H1 (cell line): ENCODE results near the gene CGGBP1. TPM values are rescaled to one million over a fixed set of nuclear protein-coding genes. Genes with fewer than 3 reads are reported as not detected.
"Not testable (repeated sequence)": the region's sequence is repeated elsewhere in the genome, so short reads cannot be mapped to it uniquely, and the experiment has no call there.

Source experiments
- CTCF ChIA-PET: fragments of 300-600 bp; sonication (Branson Sonifier 250); formaldehyde crosslinking; loops from one replicate; lab custom pipeline; 2021; ENCODE audit not compliant: partially characterized antibody; lab: Charles Lee
- POLR2A ChIA-PET: fragments of 300-600 bp; sonication (Branson Sonifier 250); formaldehyde crosslinking; loops from one replicate; lab custom pipeline; 2021; ENCODE audit warnings: inconsistent platforms; ENCODE audit not compliant: partially characterized antibody; lab: Charles Lee
- DNase-seq, 2 experiments: peaks; one replicate each; pipeline versions ENCODE4 v3.0.0 to v3.0.0-alpha.2; 2010 to 2022; ENCODE audit warnings: low spot score in 2 of 2, low read depth in 1 of 2, mixed read lengths in 1 of 2
- FAIRE-seq: peaks from 2 replicates; lab custom pipeline; 2011; peaks lifted over from hg19 to GRCh38; lab: Jason Lieb, UNC
- H2AFZ ChIP-seq: 2 replicates; pipeline ENCODE4 v1.8.1; 2012; ENCODE audit warnings: low read length, inconsistent platforms
- H2AK5ac ChIP-seq: 2 replicates; pipeline ENCODE4 v1.6.1; 2013; ENCODE audit warnings: low read depth, low read length
- H2BK120ac ChIP-seq: replicated peaks from 2 replicates; pipeline ENCODE3; 2013; ENCODE audit warnings: low read depth, low read length, inconsistent platforms
- H2BK12ac ChIP-seq: 2 replicates; pipeline ENCODE4 v1.6.1; 2013; ENCODE audit warnings: low read depth, low read length
- H2BK15ac ChIP-seq: 2 replicates; pipeline ENCODE4 v1.6.1; 2013; ENCODE audit warnings: low read length
- H2BK20ac ChIP-seq: 2 replicates; pipeline ENCODE4 v1.6.1; 2013; ENCODE audit warnings: low read length
- H2BK5ac ChIP-seq: 2 replicates; pipeline ENCODE4 v1.6.1; 2013; ENCODE audit warnings: low read depth, low read length
- H3K14ac ChIP-seq: 2 replicates; pipeline ENCODE4 v1.6.1; 2013; ENCODE audit warnings: inconsistent platforms; ENCODE audit not compliant: insufficient read length
- H3K18ac ChIP-seq: 2 replicates; pipeline ENCODE4 v1.6.1; 2013; ENCODE audit warnings: low read length; ENCODE audit errors: extremely low read depth
- H3K23ac ChIP-seq: 2 replicates; pipeline ENCODE4 v1.6.1; 2013; ENCODE audit warnings: inconsistent platforms; ENCODE audit not compliant: insufficient read length
- H3K23me2 ChIP-seq: 2 replicates; pipeline ENCODE4 v1.6.1; 2013; ENCODE audit warnings: low read depth, low read length
- H3K27ac ChIP-seq: 2 replicates; pipeline ENCODE4 v1.6.1; 2011; ENCODE audit warnings: low read depth, low read length, inconsistent platforms
- H3K27me3 ChIP-seq, 4 experiments: replicated peaks in 1 of 4; 1 replicate in 1 of 4; 2 replicates in 3 of 4; pipeline versions ENCODE4 v1.6.1 to v1.8.1; 2011 to 2013; ENCODE audit warnings: low read length in 3 of 4, mild to moderate bottlenecking in 3 of 4, inconsistent platforms in 2 of 4, mixed read lengths in 2 of 4, moderate library complexity in 1 of 4; ENCODE audit not compliant: control insufficient read depth in 3 of 4, insufficient read depth in 3 of 4; ENCODE audit errors: extremely low read depth in 1 of 4
- H3K36me3 ChIP-seq, 4 experiments: 2 replicates each; pipeline versions ENCODE4 v1.6.1 to v1.8.1; 2011 to 2013; ENCODE audit warnings: mild to moderate bottlenecking in 4 of 4, low read length in 3 of 4, moderate library complexity in 2 of 4, control low read depth in 1 of 4, inconsistent platforms in 1 of 4; ENCODE audit not compliant: insufficient read depth in 4 of 4, control insufficient read depth in 2 of 4
- H3K4ac ChIP-seq: replicated peaks from 2 replicates; pipeline ENCODE3; 2013; ENCODE audit warnings: low read length, low read depth, mixed read lengths, inconsistent platforms; ENCODE audit not compliant: insufficient read length
- H3K4me1 ChIP-seq, 4 experiments: replicated peaks in 1 of 4; 1 replicate in 1 of 4; 2 replicates in 3 of 4; pipeline versions ENCODE4 v1.6.1 to v1.8.1; 2011 to 2013; ENCODE audit warnings: low read length in 3 of 4, inconsistent platforms in 2 of 4, mixed read lengths in 1 of 4; ENCODE audit not compliant: insufficient read depth in 4 of 4, control insufficient read depth in 3 of 4
- H3K4me2 ChIP-seq, 2 experiments: 2 replicates each; pipeline versions ENCODE4 v1.6.1 to v1.8.1; 2011 to 2013; ENCODE audit warnings: low read depth in 2 of 2, low read length in 2 of 2, control low read depth in 1 of 2, inconsistent platforms in 1 of 2, mild to moderate bottlenecking in 1 of 2; ENCODE audit not compliant: insufficient read depth in 1 of 2
- H3K4me3 ChIP-seq, 4 experiments: fragments of 200-600, 300-600 bp in 1 of 4; sonication (generic), shearing (Covaris generic), sonication (Bioruptor Twin) in 1 of 4; 2 replicates each; pipeline versions ENCODE4 v1.5.1 to v1.8.1; 2011 to 2016; ENCODE audit warnings: low read length in 4 of 4, low read depth in 3 of 4, control low read depth in 2 of 4, inconsistent platforms in 2 of 4, mild to moderate bottlenecking in 2 of 4, mixed read lengths in 1 of 4, moderate library complexity in 1 of 4; ENCODE audit not compliant: insufficient read depth in 2 of 4; ENCODE audit errors: extremely low read depth in 1 of 4
- H3K56ac ChIP-seq: replicated peaks from 2 replicates; pipeline ENCODE3; 2013; ENCODE audit warnings: low read depth, mild to moderate bottlenecking, mixed read lengths, low read length, inconsistent platforms; ENCODE audit not compliant: insufficient read length
- H3K79me1 ChIP-seq: 2 replicates; pipeline ENCODE4 v1.6.1; 2013; ENCODE audit warnings: low read depth, low read length, control low read depth
- H3K79me2 ChIP-seq, 2 experiments: 2 replicates each; pipeline versions ENCODE4 v1.6.1 to v1.8.1; 2012 to 2013; ENCODE audit warnings: low read length in 2 of 2, mild to moderate bottlenecking in 2 of 2, inconsistent platforms in 1 of 2; ENCODE audit not compliant: insufficient read depth in 2 of 2, control insufficient read depth in 1 of 2
- H3K9ac ChIP-seq, 4 experiments: replicated peaks in 1 of 4; 1 replicate in 1 of 4; 2 replicates in 3 of 4; pipeline versions ENCODE4 v1.6.1 to v1.8.1; 2011 to 2013; ENCODE audit warnings: low read depth in 3 of 4, low read length in 3 of 4, control low read depth in 2 of 4, mild to moderate bottlenecking in 2 of 4, moderate library complexity in 2 of 4, inconsistent platforms in 1 of 4; ENCODE audit errors: extremely low read depth in 1 of 4
- H3K9me3 ChIP-seq, 2 experiments: 2 replicates each; pipeline versions ENCODE4 v1.6.1 to v1.8.1; 2012 to 2013; ENCODE audit warnings: mild to moderate bottlenecking in 2 of 2, moderate library complexity in 2 of 2, control low read depth in 1 of 2, inconsistent platforms in 1 of 2, low read depth in 1 of 2, low read length in 1 of 2, mixed read lengths in 1 of 2; ENCODE audit not compliant: insufficient read depth in 2 of 2
- H4K20me1 ChIP-seq, 2 experiments: replicated peaks in 1 of 2; 2 replicates each; pipeline versions ENCODE3 to v1.8.1; 2011 to 2013; ENCODE audit warnings: inconsistent platforms in 2 of 2, low read length in 2 of 2, mild to moderate bottlenecking in 1 of 2; ENCODE audit not compliant: insufficient read depth in 2 of 2, control insufficient read depth in 1 of 2
- H4K5ac ChIP-seq: 2 replicates; pipeline ENCODE4 v1.6.1; 2013; ENCODE audit warnings: low read length, low read depth, mixed read lengths, inconsistent platforms; ENCODE audit not compliant: insufficient read length
- H4K8ac ChIP-seq: 2 replicates; pipeline ENCODE4 v1.8.0; 2013; ENCODE audit warnings: mild to moderate bottlenecking, moderate library complexity, low read length, inconsistent platforms; ENCODE audit not compliant: insufficient read depth; ENCODE audit errors: extremely low read depth
- H4K91ac ChIP-seq: replicated peaks from 2 replicates; pipeline ENCODE3; 2013; ENCODE audit warnings: low read length, mixed read lengths, inconsistent platforms; ENCODE audit not compliant: insufficient read length
- BCL11A ChIP-seq, 2 experiments: IDR thresholded peaks; one replicate each; pipeline ENCODE4 v1.6.1; 2011; ENCODE audit warnings: low read depth in 2 of 2, low read length in 2 of 2, mild to moderate bottlenecking in 2 of 2
- WGBS, 2 experiments: shearing (Covaris generic) in 1 of 2; methylation state at CpG; one replicate each; pipeline versions ENCODE4 v1.1.6 to v1.1.7; 2013 to 2015; ENCODE audit warnings: low lambda C conversion rate in 2 of 2, mixed read lengths in 2 of 2, inconsistent platforms in 1 of 2, low coverage in 1 of 2, missing lambda C conversion rate in 1 of 2; ENCODE audit not compliant: insufficient replicate concordance in 2 of 2, insufficient coverage in 1 of 2, insufficient read length in 1 of 2; ENCODE audit errors: extremely low coverage in 1 of 2, missing lambda C conversion rate in 1 of 2; 5-methylcytosine and 5-hydroxymethylcytosine counted together
- polyA plus RNA-seq, 7 experiments: library from polyadenylated mRNA; depleted of rRNA in 3 of 7; stranded (reverse) in 5 of 7; unstranded in 2 of 7; fragments of >200 nt in 5 of 7; fragments of 200-250 nt in 2 of 7; gene quantifications; 1 replicate in 5 of 7; 2 replicates in 1 of 7; 4 replicates in 1 of 7; pipeline versions ENCODE4 v1.2.1 to v1.2.3, GENCODE V29; 2011 to 2013; ENCODE audit warnings: missing spikeins in 2 of 7, mixed read lengths in 2 of 7
- total RNA-seq: library from RNA; stranded (reverse); fragmentation: NEBNext Ultra II Directional; extraction: Animal tissue kit (Norgen Biotek cat#: 25700); gene quantifications from 2 replicates; pipeline ENCODE4 v1.2.1, GENCODE V29; 2021

The CGGBP1 gene
- total and polyA plus RNA-seq, 2 of the 8 experiments (the other 6 are each of a cell fraction or from before 2014, with no cell fraction given) = 22.9 to 61.4 TPM

DNA sequence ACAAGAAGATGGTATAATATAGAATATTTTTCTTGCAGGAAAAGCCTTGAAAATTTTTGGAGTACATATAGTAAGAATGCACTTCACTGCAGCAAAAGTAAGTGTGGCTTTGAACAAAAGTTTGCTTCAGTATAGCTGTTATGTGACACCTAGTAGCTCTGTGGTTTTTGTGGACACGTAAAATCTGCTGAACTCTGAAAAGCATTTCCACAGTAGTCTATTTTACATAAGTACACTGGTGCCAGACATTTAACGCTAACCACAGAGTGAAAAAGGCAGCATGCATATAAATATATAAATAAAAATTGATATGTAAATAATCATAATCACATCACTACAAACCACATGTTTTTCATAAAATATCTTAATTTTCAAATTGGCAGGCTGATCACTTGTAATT lies 39.8 kb downstream of the CGGBP1 start (continued):
- TF ChIP-seq BCL11A (IDR thresholded peaks at IDR 0.05; ENCODE audit: low read depth in 2 of 2, low read length in 2 of 2) = no peak

DNA sequence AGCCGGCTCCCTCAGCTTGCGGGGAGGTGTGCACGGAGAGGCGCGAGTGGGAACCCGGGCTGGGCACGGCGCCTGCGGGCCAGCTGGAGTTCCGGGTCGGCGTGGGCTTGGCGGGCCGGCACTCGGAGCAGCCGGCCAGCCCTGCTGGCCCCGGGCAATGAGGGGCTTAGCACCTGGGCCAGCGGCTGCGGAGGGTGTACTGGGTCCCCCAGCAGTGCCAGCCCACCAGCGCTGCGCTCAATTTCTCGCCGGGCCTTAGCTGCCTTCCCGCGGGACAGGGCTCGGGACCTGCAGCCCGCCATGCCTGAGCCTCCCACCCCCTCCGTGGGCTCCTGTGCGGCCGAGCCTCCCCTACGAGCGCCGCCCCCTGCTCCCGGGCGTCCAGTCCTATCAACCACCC lies 43.1 kb downstream of the CGGBP1 start:
- 93% methylated on average over 11 of the region's 35 CpGs; no CpG with 5 or more reads in 1 of the 2 experiments for WGBS, 2 experiments
- H3K23me2 ChIP-seq, H4K5ac ChIP-seq, H2BK15ac ChIP-seq, H4K20me1 ChIP-seq, H2BK20ac ChIP-seq, H3K27ac ChIP-seq, H4K91ac ChIP-seq, H3K56ac ChIP-seq, H2BK120ac ChIP-seq, H2BK5ac ChIP-seq, H3K18ac ChIP-seq, DNase-seq, H2AFZ ChIP-seq, H3K4me2 ChIP-seq, H3K79me1 ChIP-seq, H3K36me3 ChIP-seq, POLR2A ChIA-PET, H3K14ac ChIP-seq, H3K9me3 ChIP-seq, H3K9ac ChIP-seq, H2BK12ac ChIP-seq, H3K4ac ChIP-seq, H3K4me3 ChIP-seq, H3K79me2 ChIP-seq, H2AK5ac ChIP-seq, H3K4me1 ChIP-seq, FAIRE-seq, H3K23ac ChIP-seq, H3K27me3 ChIP-seq, H4K8ac ChIP-seq: not testable (repeated sequence)
- CTCF ChIA-PET = interaction anchor here (0.9 kb wide), 1 partner anchor 98 kb away, joined by 8 read pairs; no protein-coding TSS in a partner anchor
